ENCODE measurements around the gene RMRP.
A peak's percentile ranks its signal among the peaks of the same experiment; 100 is the strongest.

DNA sequence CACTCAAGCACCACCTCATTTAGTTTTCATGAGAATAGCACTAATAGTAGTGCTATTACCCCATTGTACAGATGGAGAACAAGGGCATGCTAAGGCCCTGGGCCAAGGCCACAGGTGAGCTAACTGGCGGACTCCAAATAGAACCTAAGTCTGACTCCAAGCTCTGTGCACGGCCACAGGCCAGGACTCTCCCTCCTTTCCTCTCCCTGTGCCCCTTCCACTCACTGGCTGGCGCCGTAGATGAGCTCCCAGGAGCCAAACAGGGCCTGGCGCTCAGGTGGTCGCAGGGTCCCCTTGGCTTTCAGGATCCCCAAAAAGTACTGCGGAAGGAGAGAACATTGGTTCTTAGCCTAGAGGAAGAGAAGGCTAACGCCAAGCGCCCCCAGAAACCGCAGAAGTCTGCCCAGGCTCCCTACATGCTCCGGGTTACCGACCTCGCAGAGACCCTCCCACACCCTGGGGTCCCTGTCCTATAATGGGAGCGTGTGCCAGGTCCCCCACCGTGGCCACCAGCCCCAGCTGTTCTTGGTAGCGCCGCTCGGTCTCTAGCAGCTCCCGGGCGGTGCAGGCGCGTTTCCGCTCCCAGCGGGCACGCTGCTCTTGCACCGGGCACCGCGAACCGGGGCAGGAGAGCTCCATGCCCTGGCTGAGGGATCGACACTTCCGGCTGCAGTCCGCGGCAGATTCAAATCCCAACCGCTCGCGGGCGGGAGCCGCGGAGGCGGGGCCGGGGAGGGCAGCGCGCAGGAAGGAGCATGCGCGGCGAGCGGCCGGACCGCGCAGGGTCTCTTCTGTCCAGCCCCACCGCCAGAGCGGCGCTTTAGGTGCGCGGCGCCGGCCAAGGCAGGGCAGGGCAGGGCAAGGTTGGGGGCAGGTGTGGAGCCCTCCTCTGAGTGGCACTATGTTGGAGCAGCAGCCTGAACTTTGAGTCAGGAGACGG lies 7.0 kb upstream of the RMRP start, which contains the start of gene ARHGEF39:
- TF ChIP-seq, protein P1, sequence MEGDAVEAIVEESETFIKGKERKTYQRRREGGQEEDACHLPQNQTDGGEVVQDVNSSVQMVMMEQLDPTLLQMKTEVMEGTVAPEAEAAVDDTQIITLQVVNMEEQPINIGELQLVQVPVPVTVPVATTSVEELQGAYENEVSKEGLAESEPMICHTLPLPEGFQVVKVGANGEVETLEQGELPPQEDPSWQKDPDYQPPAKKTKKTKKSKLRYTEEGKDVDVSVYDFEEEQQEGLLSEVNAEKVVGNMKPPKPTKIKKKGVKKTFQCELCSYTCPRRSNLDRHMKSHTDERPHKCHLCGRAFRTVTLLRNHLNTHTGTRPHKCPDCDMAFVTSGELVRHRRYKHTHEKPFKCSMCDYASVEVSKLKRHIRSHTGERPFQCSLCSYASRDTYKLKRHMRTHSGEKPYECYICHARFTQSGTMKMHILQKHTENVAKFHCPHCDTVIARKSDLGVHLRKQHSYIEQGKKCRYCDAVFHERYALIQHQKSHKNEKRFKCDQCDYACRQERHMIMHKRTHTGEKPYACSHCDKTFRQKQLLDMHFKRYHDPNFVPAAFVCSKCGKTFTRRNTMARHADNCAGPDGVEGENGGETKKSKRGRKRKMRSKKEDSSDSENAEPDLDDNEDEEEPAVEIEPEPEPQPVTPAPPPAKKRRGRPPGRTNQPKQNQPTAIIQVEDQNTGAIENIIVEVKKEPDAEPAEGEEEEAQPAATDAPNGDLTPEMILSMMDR (IDR thresholded peaks at IDR 0.05; ENCODE audit: insufficient read depth, low read length, poor library complexity, severe bottlenecking): peak; percentile 37
- TF ChIP-seq EZH2phosphoT487 (conservative IDR thresholded peaks at IDR 0.05; ENCODE audit: low read length): no peak

All from SU-DHL-6 (cell line).